ENCODE data around the gene SYCP2L.
"Not testable (repeated sequence)": the region's sequence is repeated elsewhere in the genome, so short reads cannot be mapped to it uniquely, and the experiment has no call there.

The SYCP2L gene

GRCh38 chr6:10886691-10887502, at the start of gene SYCP2L:
TSS of gene SYCP2L (plus strand) at chr6:10887052. CDS start at chr6:10887127, 75 bp downstream.
- peak; percentile 66 for DNase-seq (ENCODE audit: low read depth)

GRCh38 chr6:10837622-10837994, 49.2 kb upstream of the SYCP2L start:
- peak; percentile 4 for DNase-seq (ENCODE audit: low read depth)

GRCh38 chr6:10837995-10838793, 48.7 kb upstream of the SYCP2L start, which contains the start of gene MAK:
TSS of gene MAK (minus strand) at chr6:10838539. CDS start at chr6:10830648, 7,891 bp downstream.
- peak; percentile 83 for DNase-seq (ENCODE audit: low read depth)

DNA sequence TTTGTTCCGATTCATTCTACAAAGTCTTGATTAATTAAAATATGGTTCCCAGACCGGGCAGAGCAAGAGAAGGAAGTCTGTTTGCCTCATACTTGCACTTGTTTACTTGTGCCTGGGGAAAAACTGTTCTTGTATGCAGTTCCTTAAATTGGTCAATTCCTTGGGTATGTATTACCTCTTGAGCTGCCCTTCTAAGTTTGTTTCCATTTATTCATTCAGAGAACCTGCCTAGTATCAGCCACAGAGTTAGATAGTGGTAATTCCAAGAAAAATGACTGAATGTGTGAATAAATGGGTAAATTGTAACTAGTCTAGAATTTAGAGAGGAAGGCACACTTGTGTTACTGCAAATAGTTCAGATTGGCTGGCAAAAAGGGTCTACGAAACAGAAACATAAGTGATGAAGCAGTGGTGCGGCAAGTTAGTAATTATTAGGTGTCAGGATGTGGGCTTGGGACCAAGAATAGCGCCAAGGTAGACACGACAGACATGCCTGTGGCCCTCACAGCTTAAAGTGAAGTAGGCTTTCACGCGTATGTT, 48.0 kb upstream of the SYCP2L start:
- no peak for DNase-seq (ENCODE audit: low read depth)

DNA sequence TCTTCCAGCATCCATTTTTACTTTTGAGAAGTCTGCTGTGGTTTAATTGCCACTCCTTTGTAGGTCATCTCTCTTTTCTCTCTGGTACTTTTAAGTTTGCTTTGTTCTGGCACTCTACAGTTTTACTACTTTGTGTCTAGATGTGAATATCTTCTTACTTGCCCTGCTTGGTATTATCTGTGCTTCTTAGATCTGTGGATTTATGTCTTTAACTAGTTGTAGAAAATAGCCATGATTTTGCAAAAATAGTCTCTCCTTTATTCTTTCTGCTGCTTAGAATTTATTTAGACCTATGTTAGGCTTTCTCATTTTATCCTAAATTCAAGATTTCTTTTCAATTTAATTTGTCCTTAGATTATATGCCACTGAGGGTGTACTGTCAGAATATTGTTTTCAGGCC, 43.3 kb upstream of the SYCP2L start:
- no peak for DNase-seq (ENCODE audit: low read depth)

DNA sequence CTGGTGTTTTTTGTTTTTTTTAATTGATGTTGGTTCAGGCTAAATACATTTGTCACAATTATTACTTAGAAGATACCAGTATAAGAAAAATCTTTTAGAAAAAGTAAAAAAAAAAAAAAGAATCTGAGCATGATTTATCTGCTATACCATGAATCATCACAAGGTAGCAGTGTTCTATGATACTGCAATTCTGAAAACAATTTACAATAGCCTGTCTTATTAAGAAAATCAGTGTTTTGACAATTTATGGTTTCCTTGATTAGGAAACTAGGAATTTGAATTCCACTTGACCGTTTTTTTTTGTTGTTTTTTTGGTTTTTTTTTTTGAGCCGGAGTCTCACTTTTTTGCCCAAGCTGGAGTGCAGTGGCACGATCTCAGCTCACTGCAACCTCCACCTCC, 39.2 kb upstream of the SYCP2L start:
- no peak for DNase-seq (ENCODE audit: low read depth)

DNA sequence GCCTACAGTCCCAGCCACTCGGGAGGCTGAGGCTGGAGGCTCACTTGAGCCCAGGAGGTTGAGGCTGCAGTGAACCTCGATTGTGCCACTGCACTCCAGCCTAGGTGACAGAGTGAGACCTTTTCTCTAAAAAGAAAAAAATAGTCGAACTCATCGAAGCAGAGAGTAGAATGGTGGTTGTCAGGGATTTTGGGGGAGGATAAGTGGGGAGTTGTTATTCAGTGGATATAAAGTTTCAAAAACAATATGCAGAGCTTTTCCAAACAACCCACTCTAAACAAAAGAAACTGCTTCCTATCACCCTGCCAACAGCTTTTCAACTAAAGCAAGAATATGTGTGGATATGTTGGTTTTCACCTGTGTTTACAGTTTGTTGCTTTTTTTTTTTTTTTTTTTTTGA, 37.0 kb upstream of the SYCP2L start:
- DNase-seq (ENCODE audit: low read depth): no peak

DNA sequence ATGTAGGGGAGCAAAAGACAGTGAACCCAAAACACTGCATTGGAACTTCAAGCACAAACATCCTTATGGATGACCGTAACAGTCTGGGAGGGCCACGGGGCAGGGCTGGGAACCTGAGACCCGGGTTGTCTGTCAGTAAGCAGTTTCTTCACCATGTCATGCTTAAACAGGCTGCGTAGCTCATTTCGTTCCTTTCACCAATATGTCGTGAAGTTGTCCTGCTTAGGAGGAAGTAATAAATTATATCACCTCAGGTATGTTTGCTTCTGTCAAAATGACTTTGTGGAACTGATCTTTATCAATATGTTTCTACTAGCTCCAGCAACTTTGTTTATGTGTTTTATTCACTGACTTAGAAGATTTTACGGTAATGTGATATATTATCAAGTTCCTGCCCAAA, 36.1 kb upstream of the SYCP2L start:
- DNase-seq (ENCODE audit: low read depth): no peak

- no peak for DNase-seq (ENCODE audit: low read depth)
These were observed 34.4 kb upstream of the SYCP2L start for GRCh38 chr6:10852361-10852960.

- not testable (repeated sequence) for DNase-seq (ENCODE audit: low read depth)
These were observed 33.0 kb upstream of the SYCP2L start for GRCh38 chr6:10853849-10854300.

DNA sequence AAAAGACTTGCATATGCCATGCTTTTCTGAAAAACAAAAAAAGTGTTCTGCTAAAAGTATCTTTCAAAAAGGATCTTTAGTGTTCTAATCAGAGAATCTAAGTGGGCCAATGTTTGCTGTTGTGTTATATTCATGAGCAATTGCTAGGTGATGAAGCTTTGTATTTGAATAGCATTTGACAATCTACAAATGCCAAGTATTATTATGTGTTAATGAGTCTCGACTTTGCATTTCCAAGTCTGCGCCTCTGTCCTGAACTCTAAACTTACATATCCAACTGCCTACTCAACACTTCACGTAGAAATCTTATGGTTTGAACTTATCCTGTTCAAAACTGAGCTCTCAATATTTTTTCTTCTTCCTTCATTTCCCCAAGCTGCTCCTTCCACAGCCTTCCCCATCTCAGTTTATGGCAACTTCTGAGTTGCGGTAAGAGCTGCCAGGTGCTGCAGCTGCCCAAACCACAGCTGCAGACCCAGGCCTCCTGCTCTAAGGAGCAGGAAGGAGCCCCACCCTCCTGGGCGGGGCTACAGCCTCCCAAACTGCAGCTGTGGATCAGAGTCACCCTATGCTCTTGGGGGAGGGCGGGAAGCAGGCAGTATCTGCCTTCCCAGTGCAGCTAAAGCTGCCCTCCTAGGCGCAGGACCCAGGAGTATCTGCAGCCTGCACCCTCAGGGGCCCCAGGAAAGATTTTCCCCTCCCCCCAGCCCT, 31.8 kb upstream of the SYCP2L start:
- no peak for DNase-seq (ENCODE audit: low read depth)

DNA sequence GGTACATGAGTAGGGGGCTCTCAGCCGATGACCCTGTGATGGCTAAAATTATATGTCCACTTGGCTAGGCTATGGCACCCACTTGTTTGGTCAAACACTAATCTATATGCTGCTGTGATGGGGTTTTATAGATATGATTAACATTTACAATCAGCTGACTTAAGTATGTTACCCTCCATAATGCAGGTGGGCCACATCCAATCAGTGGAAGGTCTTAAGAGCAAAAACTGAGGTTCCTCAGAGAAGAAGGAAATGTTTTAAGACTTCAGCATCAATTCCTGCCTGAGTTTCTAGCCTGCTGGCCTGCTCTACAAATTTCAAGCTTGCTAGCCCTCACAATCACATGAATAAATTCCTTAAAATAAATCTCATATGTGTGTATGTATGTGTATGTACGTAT, 29.6 kb upstream of the SYCP2L start:
- DNase-seq (ENCODE audit: low read depth): no peak

DNA sequence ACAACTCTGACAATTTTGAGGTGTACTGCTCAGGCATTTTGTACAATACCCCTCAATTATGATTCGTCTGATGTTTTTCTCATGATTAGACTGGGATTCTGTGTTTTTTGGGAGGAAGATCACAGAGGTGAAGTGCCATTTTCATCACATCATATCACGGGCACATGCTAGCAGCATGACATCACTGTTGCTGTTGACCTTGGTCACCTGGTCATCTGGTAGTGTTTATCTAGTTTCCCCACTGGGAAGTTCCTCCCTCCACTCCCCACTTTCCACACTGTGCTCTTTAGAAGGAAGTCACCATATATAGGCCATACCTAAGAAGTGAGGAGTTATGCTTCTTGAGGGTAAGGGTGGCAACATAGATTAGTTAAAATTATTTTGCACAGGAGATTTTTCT, 25.8 kb upstream of the SYCP2L start:
- no peak for DNase-seq (ENCODE audit: low read depth)

DNA sequence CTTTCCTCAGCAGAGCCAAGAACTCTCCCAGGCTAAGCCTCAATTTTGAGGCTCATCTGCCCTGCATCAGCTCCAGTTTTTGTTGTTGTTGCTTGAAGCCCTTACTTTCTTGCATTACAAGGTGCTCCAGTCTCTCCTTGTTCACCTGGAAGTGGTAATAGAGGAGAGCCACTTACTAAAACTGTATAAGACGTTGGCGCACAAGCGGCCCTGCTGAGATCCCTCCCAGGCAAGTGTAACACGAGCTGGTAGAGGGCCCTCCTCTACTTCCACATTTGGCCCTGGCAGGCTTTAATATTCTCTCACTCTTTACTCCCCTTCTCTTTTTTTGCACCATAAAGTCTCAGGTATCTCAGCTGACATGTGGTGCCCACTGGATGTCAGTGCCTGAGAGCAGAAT, 24.5 kb upstream of the SYCP2L start:
- DNase-seq (ENCODE audit: low read depth): no peak

DNA sequence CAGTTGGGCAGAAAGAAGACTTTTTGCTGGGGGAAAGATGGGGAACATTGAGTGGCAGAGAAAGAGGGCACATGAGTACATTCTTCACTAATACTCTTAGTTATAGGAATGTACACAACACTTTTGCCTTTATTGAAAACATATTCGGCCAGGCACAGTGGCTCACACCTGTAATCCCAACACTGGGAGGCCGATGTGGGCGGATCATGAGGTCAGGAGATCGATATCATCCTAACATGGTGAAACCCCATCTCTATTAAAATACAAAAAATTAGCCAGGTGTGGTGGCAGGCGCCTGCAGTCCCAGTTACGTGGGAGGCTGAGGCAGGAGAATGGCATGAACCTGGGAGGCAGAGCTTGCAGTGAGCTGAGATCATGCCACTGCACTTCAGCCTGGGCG, 23.8 kb upstream of the SYCP2L start:
- not testable (repeated sequence) for DNase-seq (ENCODE audit: low read depth)

DNA sequence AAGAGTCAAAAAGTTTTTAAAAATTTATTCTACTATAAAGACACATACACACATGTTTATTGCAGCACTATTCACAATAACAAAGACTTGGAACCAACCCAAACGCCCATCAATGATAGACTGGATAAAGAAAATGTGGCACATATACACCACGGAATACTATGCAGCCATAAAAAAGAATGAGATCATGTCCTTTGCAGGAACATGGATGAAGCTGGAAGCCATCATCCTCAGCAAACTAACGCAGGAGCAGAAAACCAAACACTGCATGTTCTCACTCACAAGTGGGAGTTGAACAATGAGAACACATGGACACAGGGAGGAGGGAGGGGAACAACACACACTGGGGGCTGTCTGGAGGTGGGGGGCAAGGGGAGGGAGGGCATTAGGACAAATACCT, 20.1 kb upstream of the SYCP2L start:
- not testable (repeated sequence) for DNase-seq (ENCODE audit: low read depth)

GRCh38 chr6:10867952-10868351, 18.9 kb upstream of the SYCP2L start:
- DNase-seq (ENCODE audit: low read depth): no peak

- no peak for DNase-seq (ENCODE audit: low read depth)
These were observed 13.5 kb upstream of the SYCP2L start for GRCh38 chr6:10873374-10873773.

GRCh38 chr6:10874207-10874606, 12.6 kb upstream of the SYCP2L start:
- DNase-seq (ENCODE audit: low read depth): no peak

- DNase-seq (ENCODE audit: low read depth): no peak
These were observed 11.8 kb upstream of the SYCP2L start for GRCh38 chr6:10875026-10875425.

GRCh38 chr6:10877012-10877411, 9.8 kb upstream of the SYCP2L start:
- no peak for DNase-seq (ENCODE audit: low read depth)

- DNase-seq (ENCODE audit: low read depth): no peak
These were observed 9.0 kb upstream of the SYCP2L start for GRCh38 chr6:10877871-10878270.
